Measurements from ENCODE around the gene HIVEP3.

- TF ChIP-seq CTCF (IDR thresholded peaks at IDR 0.05) (no peak), POLR2AphosphoS5 (IDR thresholded peaks at IDR 0.05) (no peak), POLR2A (IDR thresholded peaks at IDR 0.05) (no peak), EP300 (IDR thresholded peaks at IDR 0.05) (no peak)
Observed at GRCh38 chr1:41754540-41754939, 164.2 kb downstream of the HIVEP3 start.
